SK-N-MC (cell line): Measurements from ENCODE around the gene DNAJC17.

ENCODE experiments used
- EZH2 ChIP-seq: fragments of 200-600 bp; sonication (generic); IDR thresholded peaks from one replicate; pipeline ENCODE4 v1.6.1; 2017; ENCODE audit warnings: antibody characterized with exemption
- FOXP2 ChIP-seq: optimal IDR thresholded peaks from 2 replicates; pipeline ENCODE3; 2011; ENCODE audit warnings: mild to moderate bottlenecking, moderate library complexity; ENCODE audit not compliant: insufficient read depth; ENCODE audit errors: extremely low read length, control extremely low read depth
- POLR2AphosphoS5 ChIP-seq: IDR thresholded peaks from 2 replicates; pipeline ENCODE4 v1.6.1; 2012; ENCODE audit warnings: mild to moderate bottlenecking, low read depth, low read length, borderline replicate concordance

DNA sequence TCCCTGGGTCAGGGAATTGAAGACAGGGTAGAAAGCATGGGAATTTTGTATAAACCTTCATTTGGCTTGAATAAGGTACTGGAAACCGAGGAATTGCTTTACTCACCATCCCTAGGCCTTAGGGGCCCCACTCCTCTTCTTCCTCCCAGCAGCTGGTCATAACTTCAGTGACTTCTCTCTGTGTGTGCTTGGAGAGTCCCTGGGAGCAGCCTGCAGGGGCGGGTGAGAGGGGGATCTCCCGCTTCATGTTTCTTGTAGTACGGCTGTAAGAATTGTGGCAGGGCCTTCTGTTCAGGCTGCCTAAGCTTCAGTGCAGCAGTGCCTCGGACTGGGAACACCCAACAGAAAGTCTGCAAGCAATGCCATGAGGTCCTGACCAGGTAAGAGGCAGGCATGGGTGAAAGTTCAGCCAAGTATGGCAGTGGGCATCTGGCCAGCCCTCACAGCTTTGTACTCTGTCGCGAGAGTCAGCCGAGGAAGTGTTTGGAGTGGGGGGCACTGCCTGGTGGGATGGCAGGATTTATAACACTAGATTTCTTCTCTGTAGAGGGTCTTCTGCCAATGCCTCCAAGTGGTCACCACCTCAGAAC is 1.7 kb upstream of the DNAJC17 start:
- no peak for TF ChIP-seq POLR2AphosphoS5
- no peak for TF ChIP-seq EZH2
- no peak for TF ChIP-seq FOXP2
